H1 (cell line): ENCODE results near the gene PPM1L. TPM values are rescaled to one million over a fixed set of nuclear protein-coding genes. Genes with fewer than 3 reads are reported as not detected.

Experiments
- BCL11A ChIP-seq, 2 experiments: IDR thresholded peaks; one replicate each; pipeline ENCODE4 v1.6.1; 2011; ENCODE audit warnings: low read depth in 2 of 2, low read length in 2 of 2, mild to moderate bottlenecking in 2 of 2
- FOSL1 ChIP-seq: IDR thresholded peaks from 2 replicates; pipeline ENCODE4 v1.6.1; 2011; ENCODE audit warnings: mild to moderate bottlenecking, low read depth, low read length, moderate library complexity; ENCODE audit not compliant: insufficient read depth
- RFX5 ChIP-seq: IDR thresholded peaks from 2 replicates; pipeline ENCODE4 v1.6.1; 2011; ENCODE audit warnings: low read depth, low read length, improper control_type of control experiment, borderline replicate concordance
- SIN3A ChIP-seq, 2 experiments: IDR thresholded peaks in 1 of 2; conservative IDR thresholded peaks in 1 of 2; 2 replicates each; pipeline ENCODE4 v1.6.1; 2011 to 2012; ENCODE audit warnings: low read length in 2 of 2, improper control_type of control experiment in 1 of 2, low read depth in 1 of 2, mild to moderate bottlenecking in 1 of 2
- YY1 ChIP-seq: IDR thresholded peaks from 2 replicates; pipeline ENCODE4 v1.6.1; 2011; ENCODE audit warnings: low read depth, mild to moderate bottlenecking, low read length
- polyA plus RNA-seq, 7 experiments: library from polyadenylated mRNA; depleted of rRNA in 3 of 7; stranded (reverse) in 5 of 7; unstranded in 2 of 7; fragments of >200 nt in 5 of 7; fragments of 200-250 nt in 2 of 7; gene quantifications; 1 replicate in 5 of 7; 2 replicates in 1 of 7; 4 replicates in 1 of 7; pipeline versions ENCODE4 v1.2.1 to v1.2.3, GENCODE V29; 2011 to 2013; ENCODE audit warnings: missing spikeins in 2 of 7, mixed read lengths in 2 of 7
- total RNA-seq: library from RNA; stranded (reverse); fragmentation: NEBNext Ultra II Directional; extraction: Animal tissue kit (Norgen Biotek cat#: 25700); gene quantifications from 2 replicates; pipeline ENCODE4 v1.2.1, GENCODE V29; 2021
- TF ChIP-seq, protein P1 (sequence below): fragments of 300-600 bp; sonication (generic); IDR thresholded peaks from 2 replicates; pipeline ENCODE4 v1.7.1; 2012; ENCODE audit warnings: low read length, moderate library complexity, mild to moderate bottlenecking, inconsistent platforms; ENCODE audit not compliant: insufficient replicate concordance

Gene PPM1L
- total and polyA plus RNA-seq, 2 of the 8 experiments (the other 6 are each of a cell fraction or from before 2014, with no cell fraction given) = 2.8 to 18.1 TPM

DNA sequence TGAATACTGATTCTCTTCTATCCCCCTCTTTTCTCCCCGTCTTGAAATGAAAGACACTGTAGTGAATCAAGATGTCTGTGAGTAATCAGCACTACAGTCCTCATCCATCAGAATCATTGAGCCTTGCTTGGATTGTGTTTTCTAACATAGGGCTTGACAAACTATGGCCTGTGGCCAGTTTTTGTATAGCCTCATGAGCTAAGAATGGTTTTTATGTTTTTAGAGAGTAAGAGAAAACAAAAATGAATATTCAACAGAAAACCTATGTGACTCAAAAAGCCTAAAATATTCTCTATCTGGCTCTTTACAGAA, 55.2 kb downstream of the PPM1L start (continued):
- TF ChIP-seq SIN3A (conservative IDR thresholded peaks at IDR 0.05 in 1 of 2, IDR thresholded peaks at IDR 0.05 in 1 of 2; ENCODE audit: low read depth in 1 of 2, low read length in 2 of 2) (no peak), RFX5 (no peak), BCL11A (IDR thresholded peaks at IDR 0.05; ENCODE audit: low read depth in 2 of 2, low read length in 2 of 2) (no peak), FOSL1 (no peak), YY1 (no peak)
- TF ChIP-seq, protein P1, sequence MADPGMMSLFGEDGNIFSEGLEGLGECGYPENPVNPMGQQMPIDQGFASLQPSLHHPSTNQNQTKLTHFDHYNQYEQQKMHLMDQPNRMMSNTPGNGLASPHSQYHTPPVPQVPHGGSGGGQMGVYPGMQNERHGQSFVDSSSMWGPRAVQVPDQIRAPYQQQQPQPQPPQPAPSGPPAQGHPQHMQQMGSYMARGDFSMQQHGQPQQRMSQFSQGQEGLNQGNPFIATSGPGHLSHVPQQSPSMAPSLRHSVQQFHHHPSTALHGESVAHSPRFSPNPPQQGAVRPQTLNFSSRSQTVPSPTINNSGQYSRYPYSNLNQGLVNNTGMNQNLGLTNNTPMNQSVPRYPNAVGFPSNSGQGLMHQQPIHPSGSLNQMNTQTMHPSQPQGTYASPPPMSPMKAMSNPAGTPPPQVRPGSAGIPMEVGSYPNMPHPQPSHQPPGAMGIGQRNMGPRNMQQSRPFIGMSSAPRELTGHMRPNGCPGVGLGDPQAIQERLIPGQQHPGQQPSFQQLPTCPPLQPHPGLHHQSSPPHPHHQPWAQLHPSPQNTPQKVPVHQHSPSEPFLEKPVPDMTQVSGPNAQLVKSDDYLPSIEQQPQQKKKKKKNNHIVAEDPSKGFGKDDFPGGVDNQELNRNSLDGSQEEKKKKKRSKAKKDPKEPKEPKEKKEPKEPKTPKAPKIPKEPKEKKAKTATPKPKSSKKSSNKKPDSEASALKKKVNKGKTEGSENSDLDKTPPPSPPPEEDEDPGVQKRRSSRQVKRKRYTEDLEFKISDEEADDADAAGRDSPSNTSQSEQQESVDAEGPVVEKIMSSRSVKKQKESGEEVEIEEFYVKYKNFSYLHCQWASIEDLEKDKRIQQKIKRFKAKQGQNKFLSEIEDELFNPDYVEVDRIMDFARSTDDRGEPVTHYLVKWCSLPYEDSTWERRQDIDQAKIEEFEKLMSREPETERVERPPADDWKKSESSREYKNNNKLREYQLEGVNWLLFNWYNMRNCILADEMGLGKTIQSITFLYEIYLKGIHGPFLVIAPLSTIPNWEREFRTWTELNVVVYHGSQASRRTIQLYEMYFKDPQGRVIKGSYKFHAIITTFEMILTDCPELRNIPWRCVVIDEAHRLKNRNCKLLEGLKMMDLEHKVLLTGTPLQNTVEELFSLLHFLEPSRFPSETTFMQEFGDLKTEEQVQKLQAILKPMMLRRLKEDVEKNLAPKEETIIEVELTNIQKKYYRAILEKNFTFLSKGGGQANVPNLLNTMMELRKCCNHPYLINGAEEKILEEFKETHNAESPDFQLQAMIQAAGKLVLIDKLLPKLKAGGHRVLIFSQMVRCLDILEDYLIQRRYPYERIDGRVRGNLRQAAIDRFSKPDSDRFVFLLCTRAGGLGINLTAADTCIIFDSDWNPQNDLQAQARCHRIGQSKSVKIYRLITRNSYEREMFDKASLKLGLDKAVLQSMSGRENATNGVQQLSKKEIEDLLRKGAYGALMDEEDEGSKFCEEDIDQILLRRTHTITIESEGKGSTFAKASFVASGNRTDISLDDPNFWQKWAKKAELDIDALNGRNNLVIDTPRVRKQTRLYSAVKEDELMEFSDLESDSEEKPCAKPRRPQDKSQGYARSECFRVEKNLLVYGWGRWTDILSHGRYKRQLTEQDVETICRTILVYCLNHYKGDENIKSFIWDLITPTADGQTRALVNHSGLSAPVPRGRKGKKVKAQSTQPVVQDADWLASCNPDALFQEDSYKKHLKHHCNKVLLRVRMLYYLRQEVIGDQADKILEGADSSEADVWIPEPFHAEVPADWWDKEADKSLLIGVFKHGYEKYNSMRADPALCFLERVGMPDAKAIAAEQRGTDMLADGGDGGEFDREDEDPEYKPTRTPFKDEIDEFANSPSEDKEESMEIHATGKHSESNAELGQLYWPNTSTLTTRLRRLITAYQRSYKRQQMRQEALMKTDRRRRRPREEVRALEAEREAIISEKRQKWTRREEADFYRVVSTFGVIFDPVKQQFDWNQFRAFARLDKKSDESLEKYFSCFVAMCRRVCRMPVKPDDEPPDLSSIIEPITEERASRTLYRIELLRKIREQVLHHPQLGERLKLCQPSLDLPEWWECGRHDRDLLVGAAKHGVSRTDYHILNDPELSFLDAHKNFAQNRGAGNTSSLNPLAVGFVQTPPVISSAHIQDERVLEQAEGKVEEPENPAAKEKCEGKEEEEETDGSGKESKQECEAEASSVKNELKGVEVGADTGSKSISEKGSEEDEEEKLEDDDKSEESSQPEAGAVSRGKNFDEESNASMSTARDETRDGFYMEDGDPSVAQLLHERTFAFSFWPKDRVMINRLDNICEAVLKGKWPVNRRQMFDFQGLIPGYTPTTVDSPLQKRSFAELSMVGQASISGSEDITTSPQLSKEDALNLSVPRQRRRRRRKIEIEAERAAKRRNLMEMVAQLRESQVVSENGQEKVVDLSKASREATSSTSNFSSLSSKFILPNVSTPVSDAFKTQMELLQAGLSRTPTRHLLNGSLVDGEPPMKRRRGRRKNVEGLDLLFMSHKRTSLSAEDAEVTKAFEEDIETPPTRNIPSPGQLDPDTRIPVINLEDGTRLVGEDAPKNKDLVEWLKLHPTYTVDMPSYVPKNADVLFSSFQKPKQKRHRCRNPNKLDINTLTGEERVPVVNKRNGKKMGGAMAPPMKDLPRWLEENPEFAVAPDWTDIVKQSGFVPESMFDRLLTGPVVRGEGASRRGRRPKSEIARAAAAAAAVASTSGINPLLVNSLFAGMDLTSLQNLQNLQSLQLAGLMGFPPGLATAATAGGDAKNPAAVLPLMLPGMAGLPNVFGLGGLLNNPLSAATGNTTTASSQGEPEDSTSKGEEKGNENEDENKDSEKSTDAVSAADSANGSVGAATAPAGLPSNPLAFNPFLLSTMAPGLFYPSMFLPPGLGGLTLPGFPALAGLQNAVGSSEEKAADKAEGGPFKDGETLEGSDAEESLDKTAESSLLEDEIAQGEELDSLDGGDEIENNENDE = no peak
